Erythroblast (primary cell): ENCODE measurements around the gene SLC6A11.

Experiments
- GATA1 ChIP-seq: IDR thresholded peaks from 2 replicates; pipeline ENCODE4 v1.6.1; 2011; ENCODE audit warnings: low read depth, mild to moderate bottlenecking, control low read depth, low read length, moderate library complexity
- POLR2A ChIP-seq: IDR thresholded peaks from 2 replicates; pipeline ENCODE4 v1.6.1; 2011; ENCODE audit warnings: mild to moderate bottlenecking, low read length

DNA sequence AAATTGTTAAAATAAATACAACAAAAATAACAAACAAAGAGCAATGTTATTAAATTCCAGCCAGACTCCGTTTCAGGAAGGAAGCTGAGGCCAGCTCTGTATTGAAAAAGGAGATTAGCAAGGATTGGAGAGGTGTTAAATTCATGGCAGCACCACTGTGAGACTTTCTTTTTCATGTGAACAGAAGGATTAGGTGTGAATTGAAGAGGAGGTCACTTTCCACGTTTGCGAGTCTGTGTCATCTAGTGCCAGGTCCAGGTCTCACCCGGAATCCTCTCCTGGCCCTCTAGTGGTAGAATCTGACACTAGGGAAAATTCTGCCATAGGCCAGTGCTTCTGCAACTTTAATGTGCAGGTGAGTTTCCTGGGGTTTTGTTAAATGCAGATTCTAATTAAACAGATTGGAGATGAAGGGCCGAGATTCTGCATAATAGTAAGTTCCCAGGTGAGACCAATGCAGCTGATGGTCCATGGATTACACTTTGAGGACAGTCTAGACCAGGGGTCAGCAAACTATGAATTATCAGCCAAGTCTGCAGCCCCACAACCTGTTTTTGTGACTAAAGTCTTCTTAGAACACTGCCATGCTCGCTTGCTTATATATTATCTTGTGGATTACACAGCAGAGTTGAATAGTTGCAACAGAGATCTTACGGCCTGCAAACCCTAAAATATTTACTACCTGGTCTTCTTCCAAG lies 167.3 kb downstream of the SLC6A11 start:
- no peak for TF ChIP-seq POLR2A
- no peak for TF ChIP-seq GATA1
